Neural cell (in vitro differentiated cells): ENCODE measurements around the gene ZNF148. TPM values are rescaled to one million over a fixed set of nuclear protein-coding genes. Genes with fewer than 3 reads are reported as not detected.

ENCODE experiments used
- H2AFZ ChIP-seq: fragments of 200-600, 300-800 bp; sonication (generic), shearing (Covaris generic); 2 replicates; pipeline ENCODE4 v1.6.0; 2014; ENCODE audit warnings: low read depth, mild to moderate bottlenecking, antibody characterized with exemption, low read length, moderate library complexity
- H3F3A ChIP-seq: fragments of 200-600 bp; shearing (Covaris generic); 2 replicates; pipeline ENCODE4 v1.6.1; 2016; ENCODE audit warnings: mild to moderate bottlenecking, moderate library complexity, mixed read lengths, antibody characterized with exemption, low read length; ENCODE audit not compliant: insufficient read depth, poor library complexity, severe bottlenecking
- H3K27ac ChIP-seq: fragments of 200-600, 300-800 bp; sonication (generic), shearing (Covaris generic); 2 replicates; pipeline ENCODE4 v1.5.1; 2014; ENCODE audit warnings: mild to moderate bottlenecking, low read length, moderate library complexity
- H3K27me3 ChIP-seq: fragments of 300-800, 200-600 bp; sonication (generic), shearing (Covaris generic); 2 replicates; pipeline ENCODE4 v1.6.0; 2014; ENCODE audit warnings: mild to moderate bottlenecking, low read depth, low read length, moderate library complexity; ENCODE audit not compliant: insufficient read depth
- H3K36me3 ChIP-seq: fragments of 300-800, 200-600 bp; sonication (generic), shearing (Covaris generic); 2 replicates; pipeline ENCODE4 v1.5.1; 2014; ENCODE audit warnings: mild to moderate bottlenecking, antibody characterized with exemption, low read length, moderate library complexity; ENCODE audit not compliant: insufficient read depth
- H3K4me2 ChIP-seq: fragments of 300-800, 200-600 bp; sonication (generic), shearing (Covaris generic); 2 replicates; pipeline ENCODE4 v1.6.0; 2014; ENCODE audit warnings: mild to moderate bottlenecking, low read length
- H3K4me3 ChIP-seq: fragments of 300-800, 200-600 bp; sonication (generic), shearing (Covaris generic); 2 replicates; pipeline ENCODE4 v1.5.1; 2014; ENCODE audit warnings: mild to moderate bottlenecking, low read length, moderate library complexity
- H3K79me2 ChIP-seq: fragments of 200-600 bp; shearing (Covaris generic); replicated peaks from 2 replicates; pipeline ENCODE4 v1.6.0; 2014; ENCODE audit warnings: mild to moderate bottlenecking, low read length, moderate library complexity; ENCODE audit not compliant: insufficient read depth
- H3K9ac ChIP-seq: fragments of 300-800, 200-600 bp; sonication (generic), shearing (Covaris generic); 2 replicates; pipeline ENCODE4 v1.6.1; 2016; ENCODE audit warnings: mild to moderate bottlenecking, low read length, mixed read lengths
- H3K9me2 ChIP-seq: fragments of 200-600 bp; shearing (Covaris generic); 2 replicates; pipeline ENCODE4 v1.6.1; 2016; ENCODE audit warnings: mild to moderate bottlenecking, low read length, mixed read lengths; ENCODE audit not compliant: insufficient read depth
- H3K9me3 ChIP-seq: fragments of 200-600, 300-800 bp; sonication (generic), shearing (Covaris generic); 2 replicates; pipeline ENCODE4 v1.6.1; 2016; ENCODE audit warnings: mild to moderate bottlenecking, mixed run types, low read length, moderate library complexity, mixed read lengths
- H4K20me1 ChIP-seq: fragments of 200-600 bp; shearing (Covaris generic); 2 replicates; pipeline ENCODE4 v1.6.1; 2016; ENCODE audit warnings: mild to moderate bottlenecking, mixed run types; ENCODE audit not compliant: insufficient read depth
- EP300 ChIP-seq: fragments of 450-650 bp; conservative IDR thresholded peaks from 2 replicates; pipeline ENCODE4 v1.6.1; 2014; ENCODE audit warnings: antibody characterized with exemption, mild to moderate bottlenecking, moderate library complexity; ENCODE audit not compliant: poor library complexity, severe bottlenecking
- EZH2 ChIP-seq: fragments of 200-600, 300-800 bp; shearing (Covaris generic), sonication (generic); IDR thresholded peaks from 2 replicates; pipeline ENCODE4 v1.6.1; 2014; ENCODE audit warnings: antibody characterized with exemption, low read length, borderline replicate concordance, mild to moderate bottlenecking; ENCODE audit not compliant: insufficient read depth, poor library complexity, severe bottlenecking
- MXI1 ChIP-seq: fragments of 450-650 bp; conservative IDR thresholded peaks from 2 replicates; pipeline ENCODE4 v1.6.1; 2014; ENCODE audit warnings: antibody characterized with exemption, mild to moderate bottlenecking; ENCODE audit not compliant: poor library complexity, severe bottlenecking
- POLR2AphosphoS5 ChIP-seq: IDR thresholded peaks from 2 replicates; pipeline ENCODE4 v1.6.1; 2012
- RAD21 ChIP-seq: fragments of 450-650 bp; conservative IDR thresholded peaks from 2 replicates; pipeline ENCODE4 v1.6.1; 2014; ENCODE audit warnings: antibody characterized with exemption, mild to moderate bottlenecking, moderate library complexity
- SMC3 ChIP-seq: fragments of 450-650 bp; conservative IDR thresholded peaks from 2 replicates; pipeline ENCODE4 v1.6.1; 2014; ENCODE audit warnings: antibody characterized with exemption, mild to moderate bottlenecking, moderate library complexity; ENCODE audit not compliant: poor library complexity
- TAF1 ChIP-seq: IDR thresholded peaks from 2 replicates; pipeline ENCODE4 v1.6.1; 2012; ENCODE audit warnings: low read depth
- polyA plus RNA-seq: library from polyadenylated mRNA; depleted of rRNA; stranded (reverse); fragments of >200 nt; gene quantifications from 2 replicates; pipeline ENCODE4 v1.2.3, GENCODE V29; 2014
- TF ChIP-seq, protein P1 (sequence below): fragments of 450-650 bp; IDR thresholded peaks from 2 replicates; pipeline ENCODE4 v1.5.1; 2014; ENCODE audit warnings: antibody characterized with exemption, mild to moderate bottlenecking, moderate library complexity; ENCODE audit not compliant: poor library complexity, severe bottlenecking
- TF ChIP-seq, protein P2 (sequence below): IDR thresholded peaks from 2 replicates; pipeline ENCODE4 v1.6.1; 2012; ENCODE audit warnings: borderline replicate concordance

The ZNF148 gene
- polyA plus RNA-seq, 1 donor from 2014 or later = 16.9 TPM

DNA sequence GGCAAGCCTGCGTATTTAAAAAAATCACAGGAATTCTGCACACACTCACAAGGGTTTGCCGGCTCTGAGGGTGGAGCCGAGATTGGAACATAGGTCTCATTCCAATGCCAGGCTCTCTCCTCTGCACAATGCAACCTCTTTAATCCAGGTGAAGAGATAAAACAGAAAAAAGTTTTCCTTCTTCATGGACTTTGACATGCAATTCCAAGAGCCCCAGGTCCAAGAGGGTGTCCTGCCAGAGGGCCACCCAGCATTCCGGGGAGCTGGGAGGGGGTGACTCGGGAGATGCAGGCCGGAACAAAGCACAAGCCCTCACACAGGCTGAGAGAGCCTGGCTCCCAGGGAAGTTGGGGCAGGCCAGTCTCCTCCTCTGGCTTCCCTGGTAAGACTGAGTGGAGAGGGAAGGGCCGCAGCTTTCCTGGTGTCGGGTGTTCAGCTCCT is 155.8 kb downstream of the ZNF148 start:
- H3K9me3 ChIP-seq = no peaks in the 10 kb centered on the region
- no peaks in the 10 kb centered on the region for H3F3A ChIP-seq
- no peak overlapping the region for H3K9ac ChIP-seq
- no peak overlapping the region for H2AFZ ChIP-seq
- no peaks in the 10 kb centered on the region for H3K79me2 ChIP-seq
- no peak overlapping the region for H3K4me3 ChIP-seq
- H3K36me3 ChIP-seq = no peaks in the 10 kb centered on the region
- no peak overlapping the region for H3K27ac ChIP-seq
- H3K27me3 ChIP-seq = no peaks in the 10 kb centered on the region
- no peak overlapping the region for H3K4me2 ChIP-seq
- no peak for TF ChIP-seq MXI1
- no peak for TF ChIP-seq EZH2
- TF ChIP-seq RAD21 = no peak
- no peak for TF ChIP-seq TAF1
- TF ChIP-seq EP300 = no peak
- no peak for TF ChIP-seq SMC3
- TF ChIP-seq, protein P1, sequence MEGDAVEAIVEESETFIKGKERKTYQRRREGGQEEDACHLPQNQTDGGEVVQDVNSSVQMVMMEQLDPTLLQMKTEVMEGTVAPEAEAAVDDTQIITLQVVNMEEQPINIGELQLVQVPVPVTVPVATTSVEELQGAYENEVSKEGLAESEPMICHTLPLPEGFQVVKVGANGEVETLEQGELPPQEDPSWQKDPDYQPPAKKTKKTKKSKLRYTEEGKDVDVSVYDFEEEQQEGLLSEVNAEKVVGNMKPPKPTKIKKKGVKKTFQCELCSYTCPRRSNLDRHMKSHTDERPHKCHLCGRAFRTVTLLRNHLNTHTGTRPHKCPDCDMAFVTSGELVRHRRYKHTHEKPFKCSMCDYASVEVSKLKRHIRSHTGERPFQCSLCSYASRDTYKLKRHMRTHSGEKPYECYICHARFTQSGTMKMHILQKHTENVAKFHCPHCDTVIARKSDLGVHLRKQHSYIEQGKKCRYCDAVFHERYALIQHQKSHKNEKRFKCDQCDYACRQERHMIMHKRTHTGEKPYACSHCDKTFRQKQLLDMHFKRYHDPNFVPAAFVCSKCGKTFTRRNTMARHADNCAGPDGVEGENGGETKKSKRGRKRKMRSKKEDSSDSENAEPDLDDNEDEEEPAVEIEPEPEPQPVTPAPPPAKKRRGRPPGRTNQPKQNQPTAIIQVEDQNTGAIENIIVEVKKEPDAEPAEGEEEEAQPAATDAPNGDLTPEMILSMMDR = no peak
- TF ChIP-seq, protein P2, sequence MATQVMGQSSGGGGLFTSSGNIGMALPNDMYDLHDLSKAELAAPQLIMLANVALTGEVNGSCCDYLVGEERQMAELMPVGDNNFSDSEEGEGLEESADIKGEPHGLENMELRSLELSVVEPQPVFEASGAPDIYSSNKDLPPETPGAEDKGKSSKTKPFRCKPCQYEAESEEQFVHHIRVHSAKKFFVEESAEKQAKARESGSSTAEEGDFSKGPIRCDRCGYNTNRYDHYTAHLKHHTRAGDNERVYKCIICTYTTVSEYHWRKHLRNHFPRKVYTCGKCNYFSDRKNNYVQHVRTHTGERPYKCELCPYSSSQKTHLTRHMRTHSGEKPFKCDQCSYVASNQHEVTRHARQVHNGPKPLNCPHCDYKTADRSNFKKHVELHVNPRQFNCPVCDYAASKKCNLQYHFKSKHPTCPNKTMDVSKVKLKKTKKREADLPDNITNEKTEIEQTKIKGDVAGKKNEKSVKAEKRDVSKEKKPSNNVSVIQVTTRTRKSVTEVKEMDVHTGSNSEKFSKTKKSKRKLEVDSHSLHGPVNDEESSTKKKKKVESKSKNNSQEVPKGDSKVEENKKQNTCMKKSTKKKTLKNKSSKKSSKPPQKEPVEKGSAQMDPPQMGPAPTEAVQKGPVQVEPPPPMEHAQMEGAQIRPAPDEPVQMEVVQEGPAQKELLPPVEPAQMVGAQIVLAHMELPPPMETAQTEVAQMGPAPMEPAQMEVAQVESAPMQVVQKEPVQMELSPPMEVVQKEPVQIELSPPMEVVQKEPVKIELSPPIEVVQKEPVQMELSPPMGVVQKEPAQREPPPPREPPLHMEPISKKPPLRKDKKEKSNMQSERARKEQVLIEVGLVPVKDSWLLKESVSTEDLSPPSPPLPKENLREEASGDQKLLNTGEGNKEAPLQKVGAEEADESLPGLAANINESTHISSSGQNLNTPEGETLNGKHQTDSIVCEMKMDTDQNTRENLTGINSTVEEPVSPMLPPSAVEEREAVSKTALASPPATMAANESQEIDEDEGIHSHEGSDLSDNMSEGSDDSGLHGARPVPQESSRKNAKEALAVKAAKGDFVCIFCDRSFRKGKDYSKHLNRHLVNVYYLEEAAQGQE = no peak
- no peak for TF ChIP-seq POLR2AphosphoS5
- H4K20me1 ChIP-seq = no peaks in the 10 kb centered on the region
- no peaks in the 10 kb centered on the region for H3K9me2 ChIP-seq

DNA sequence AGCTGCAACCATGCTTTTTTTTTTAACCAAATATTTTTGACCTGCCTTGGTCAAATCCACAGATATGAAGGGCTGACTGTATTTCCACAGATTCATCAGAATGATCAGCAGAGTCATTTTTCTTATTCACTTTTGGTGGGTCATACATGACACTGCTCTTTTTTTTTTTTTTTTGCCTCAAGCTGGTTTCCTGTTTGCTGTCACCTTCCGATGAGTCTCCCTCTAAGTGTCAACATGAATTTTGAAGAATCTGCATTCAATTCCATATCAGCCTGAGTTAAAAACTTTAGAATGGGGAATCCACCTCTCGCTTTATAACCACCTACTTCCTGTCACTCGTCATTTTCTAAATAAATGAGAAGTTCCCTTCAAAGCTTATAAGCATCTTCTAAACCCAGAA is 160.4 kb downstream of the ZNF148 start:
- no peak overlapping the region for H3K9ac ChIP-seq
- peaks cover 21% of the 10 kb centered on the region for H3K27me3 ChIP-seq
- no peaks in the 10 kb centered on the region for H3K9me3 ChIP-seq
- H3K4me2 ChIP-seq = no peak overlapping the region
- H2AFZ ChIP-seq = no peak overlapping the region
- no peak overlapping the region for H3K27ac ChIP-seq
- H3K4me3 ChIP-seq = no peak overlapping the region
- no peaks in the 10 kb centered on the region for H3F3A ChIP-seq
- no peaks in the 10 kb centered on the region for H3K36me3 ChIP-seq
- no peaks in the 10 kb centered on the region for H4K20me1 ChIP-seq
- TF ChIP-seq EZH2 = no peak
- no peak for TF ChIP-seq SMC3
- TF ChIP-seq, protein P1 = no peak
- no peak for TF ChIP-seq MXI1
- no peak for TF ChIP-seq TAF1
- TF ChIP-seq, protein P2 = no peak
- no peak for TF ChIP-seq RAD21
- TF ChIP-seq POLR2AphosphoS5 = no peak
- no peak for TF ChIP-seq EP300
- no peaks in the 10 kb centered on the region for H3K9me2 ChIP-seq
- H3K79me2 ChIP-seq = no peaks in the 10 kb centered on the region
